Fibroblast of villous mesenchyme (primary cell): Measurements from ENCODE around the gene NRXN3. TPM values are rescaled to one million over a fixed set of nuclear protein-coding genes. Genes with fewer than 3 reads are reported as not detected.

Experiments
- DNase-seq: peaks from one replicate; pipeline ENCODE4 v3.0.0-alpha.2; 2010; ENCODE audit warnings: low read depth
- H3K4me3 ChIP-seq: 2 replicates; pipeline ENCODE4 v1.5.1; 2011; ENCODE audit warnings: low read depth, mild to moderate bottlenecking, low read length
- CTCF ChIP-seq: IDR thresholded peaks from 2 replicates; pipeline ENCODE4 v1.5.1; 2012; ENCODE audit warnings: low read depth, mild to moderate bottlenecking, low read length; ENCODE audit not compliant: insufficient read depth
- total RNA-seq: library from RNA; depleted of rRNA; stranded (reverse); fragments of >200 nt; gene quantifications from 2 replicates; pipeline ENCODE4 v1.2.3, GENCODE V29; 2012

NRXN3 gene
- total RNA-seq, 1 donor, result 7.3 TPM

- DNase-seq, result no peak
- no peak overlapping the region for H3K4me3 ChIP-seq
- no peak for TF ChIP-seq CTCF
Observed at GRCh38 chr14:78164226-78164853, 5.8 kb upstream of the NRXN3 start.

- no peak overlapping the region for H3K4me3 ChIP-seq
- DNase-seq, result no peak
- no peak for TF ChIP-seq CTCF
Observed at GRCh38 chr14:78172428-78172827, 2.3 kb downstream of the NRXN3 start.

- no peak overlapping the region for H3K4me3 ChIP-seq
- TF ChIP-seq CTCF, result no peak
- no peak for DNase-seq
Observed at GRCh38 chr14:78173346-78174035, 3.3 kb downstream of the NRXN3 start.

- no peak for DNase-seq
- no peak for TF ChIP-seq CTCF
- no peak overlapping the region for H3K4me3 ChIP-seq
Observed at GRCh38 chr14:78175412-78175811, 5.2 kb downstream of the NRXN3 start.

- TF ChIP-seq CTCF, result no peak
- H3K4me3 ChIP-seq, result no peak overlapping the region
- no peak for DNase-seq
Observed at GRCh38 chr14:78178071-78178470, 7.9 kb downstream of the NRXN3 start.

- no peak for TF ChIP-seq CTCF
Observed at GRCh38 chr14:78178971-78179370, 8.8 kb downstream of the NRXN3 start.

More at GRCh38 chr14:78178971-78179370, 8.8 kb downstream of the NRXN3 start:
- H3K4me3 ChIP-seq, result no peak overlapping the region
- no peak for DNase-seq
